Measurements from ENCODE around the gene MEIKIN. TPM values are rescaled to one million over a fixed set of nuclear protein-coding genes. Genes with fewer than 3 reads are reported as not detected.

MEIKIN gene
- total and polyA plus RNA-seq, 2 of the 13 experiments (the other 11 are each of a cell fraction or from before 2014, with no cell fraction given) = not detected

- DNase-seq (ENCODE audit: low spot score) (no peak), ATAC-seq (no peak), FAIRE-seq (no peak)
- no peak overlapping the region for H3K4me2 ChIP-seq (ENCODE audit: low read depth, low read length)
- in situ Hi-C loops (cut with HindIII; ENCODE audit: extremely low pct_ligation_motif_present, low pct_unique_long_range_greater_than_20kb) = no loop called here
- no peaks in the 10 kb centered on the region for H3K36me3 ChIP-seq (replicated peaks in 1 of 2; ENCODE audit: control insufficient read depth in 1 of 2, insufficient read depth in 2 of 2, low read length in 2 of 2)
- no peak overlapping the region for H3K9ac ChIP-seq (ENCODE audit: insufficient read depth, low read depth, low read length)
- ChIA-PET POLR2A (no interaction called here), CTCF (ENCODE audit: low intra/inter-chr PET ratio, low total read pairs) (no interaction called here)
- H3K9me3 ChIP-seq (ENCODE audit: low read length) = no peaks in the 10 kb centered on the region
- H3K4me1 ChIP-seq (ENCODE audit: insufficient read depth, low read length) = no peaks in the 10 kb centered on the region
- WGBS (ENCODE audit: low lambda C conversion rate) = 0% methylated on average over 2 of the region's 2 CpGs
- H3K4me3 ChIP-seq (replicated peaks in 1 of 3; ENCODE audit: insufficient read depth in 1 of 3, low read depth in 2 of 3, low read length in 3 of 3) = no peak overlapping the region
- no peaks in the 10 kb centered on the region for H3K79me2 ChIP-seq (ENCODE audit: insufficient read depth, low read length)
- H3K27ac ChIP-seq (ENCODE audit: extremely low read length, insufficient read depth, low read length) = no peak overlapping the region
- BruUV-seq (replicated peaks) = no TSS peak
- H2AFZ ChIP-seq (ENCODE audit: low read length) = no peak overlapping the region
- H3K27me3 ChIP-seq (ENCODE audit: control insufficient read depth in 1 of 2, insufficient read depth in 2 of 2, low read length in 2 of 2) = peaks cover 0 to 3% of the 10 kb centered on the region in 2 experiments; a peak in 2 of 5 replicates
- intact Hi-C loops (cut with micrococcal nuclease; ENCODE audit: unreplicated experiment) = no loop called here
- H4K20me1 ChIP-seq (ENCODE audit: insufficient read depth, low read length) = no peaks in the 10 kb centered on the region
- no peak for TF ChIP-seq STAT5B (CRISPR knock-in tag; IDR thresholded peaks at IDR 0.05)
- no peak for TF ChIP-seq ZNF317 (CRISPR knock-in tag; IDR thresholded peaks at IDR 0.05)
- no peak for TF ChIP-seq ZNF513 (CRISPR knock-in tag; conservative IDR thresholded peaks at IDR 0.05)
- TF ChIP-seq ZNF275 (CRISPR knock-in tag; IDR thresholded peaks at IDR 0.05; ENCODE audit: borderline replicate concordance) = no peak
- no peak for TF ChIP-seq ZNF496 (CRISPR knock-in tag; IDR thresholded peaks at IDR 0.05; ENCODE audit: insufficient replicate concordance)
- no peak for TF ChIP-seq NFIC (IDR thresholded peaks at IDR 0.05; ENCODE audit: low read length)
- no peak for TF ChIP-seq RAD51 (IDR thresholded peaks at IDR 0.05; ENCODE audit: borderline replicate concordance)
- no peak for TF ChIP-seq TIGD3 (CRISPR knock-in tag; IDR thresholded peaks at IDR 0.05; ENCODE audit: borderline replicate concordance)
- TF ChIP-seq ZFX (CRISPR knock-in tag; IDR thresholded peaks at IDR 0.05; ENCODE audit: low read depth) = no peak
- TF ChIP-seq THAP8 (CRISPR knock-in tag; IDR thresholded peaks at IDR 0.05; ENCODE audit: borderline replicate concordance) = no peak
- no peak for TF ChIP-seq ZBTB4 (CRISPR knock-in tag; IDR thresholded peaks at IDR 0.05; ENCODE audit: borderline replicate concordance)
- no peak for TF ChIP-seq TAF15 (IDR thresholded peaks at IDR 0.05; ENCODE audit: low read depth, low read length, poor library complexity, severe bottlenecking)
- no peak for TF ChIP-seq JUNB (CRISPR knock-in tag; IDR thresholded peaks at IDR 0.05; ENCODE audit: borderline replicate concordance)
- TF ChIP-seq ZNF75D (CRISPR knock-in tag; IDR thresholded peaks at IDR 0.05; ENCODE audit: borderline replicate concordance) = no peak
- no peak for TF ChIP-seq ZNF629 (CRISPR knock-in tag; conservative IDR thresholded peaks at IDR 0.05)
- TF ChIP-seq FIP1L1 (IDR thresholded peaks at IDR 0.05; ENCODE audit: borderline replicate concordance, insufficient read depth, low read depth, low read length) = no peak
- no peak for TF ChIP-seq NR2F6 (IDR thresholded peaks at IDR 0.05)
- no peak for TF ChIP-seq NR2F6 (CRISPR knock-in tag; IDR thresholded peaks at IDR 0.05)
These were observed 29.0 kb downstream of the MEIKIN start for GRCh38 chr5:131916481-131916880.
